NB4 (cell line): ENCODE measurements around the gene TNFRSF1B.
A peak's percentile ranks its signal among the peaks of the same experiment; 100 is the strongest.

ENCODE experiments used
- DNase-seq: peaks from one replicate; pipeline ENCODE4 v3.0.0; 2010; ENCODE audit warnings: low read depth
- H3K4me3 ChIP-seq: one replicate; pipeline ENCODE4 v1.5.1; 2011; ENCODE audit warnings: mild to moderate bottlenecking, low read depth, low read length, moderate library complexity
- CTCF ChIP-seq: IDR thresholded peaks from one replicate; pipeline ENCODE4 v1.5.1; 2012; ENCODE audit warnings: low read depth, low read length
- MYC ChIP-seq: IDR thresholded peaks from 2 replicates; pipeline ENCODE4 v1.6.1; 2011; ENCODE audit warnings: low read depth, low read length
- POLR2A ChIP-seq: IDR thresholded peaks from 2 replicates; pipeline ENCODE4 v1.6.1; 2011; ENCODE audit warnings: mild to moderate bottlenecking; ENCODE audit not compliant: insufficient read length; ENCODE audit errors: extremely low read depth
- TF ChIP-seq, protein P1 (sequence below): IDR thresholded peaks from 2 replicates; pipeline ENCODE4 v1.6.1; 2011; ENCODE audit warnings: low read depth, low read length

The TNFRSF1B gene

DNA sequence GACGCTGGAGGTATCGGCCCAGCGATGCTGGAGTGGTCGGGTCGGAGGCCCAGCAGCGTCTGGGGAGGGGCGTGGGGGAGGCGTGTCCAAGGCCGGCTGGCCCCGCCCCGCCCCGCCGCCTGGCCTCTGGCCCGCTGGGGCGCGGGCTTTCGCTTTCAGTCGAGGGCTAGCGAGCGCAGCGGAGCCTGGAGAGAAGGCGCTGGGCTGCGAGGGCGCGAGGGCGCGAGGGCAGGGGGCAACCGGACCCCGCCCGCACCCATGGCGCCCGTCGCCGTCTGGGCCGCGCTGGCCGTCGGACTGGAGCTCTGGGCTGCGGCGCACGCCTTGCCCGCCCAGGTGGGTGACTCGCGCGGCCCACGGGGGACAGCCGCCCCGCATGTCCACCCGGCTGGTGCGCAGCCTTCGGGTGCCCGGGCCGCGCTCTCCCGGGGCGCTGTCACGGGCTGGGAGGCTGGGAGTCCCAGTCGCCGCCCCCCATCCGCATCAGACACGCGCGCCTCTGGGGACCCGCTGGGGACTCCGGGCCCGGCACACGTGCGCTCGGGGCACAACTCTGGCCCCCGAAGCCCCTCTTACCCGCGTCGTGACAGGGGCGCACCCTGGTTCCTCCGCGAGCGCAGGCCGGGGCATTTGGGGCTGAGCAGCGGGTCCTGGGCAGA, at the start of gene TNFRSF1B:
TNFRSF1B (plus strand) TSS at position 158 of the 659 bp plus-strand sequence; CDS start at position 259, 101 bp downstream.
- peak within 1 kb of the TSS; percentile 65 for H3K4me3 ChIP-seq
- peak; percentile 68 for DNase-seq
- TF ChIP-seq CTCF (no peak), POLR2A (no peak), MYC (no peak)
- TF ChIP-seq, protein P1, sequence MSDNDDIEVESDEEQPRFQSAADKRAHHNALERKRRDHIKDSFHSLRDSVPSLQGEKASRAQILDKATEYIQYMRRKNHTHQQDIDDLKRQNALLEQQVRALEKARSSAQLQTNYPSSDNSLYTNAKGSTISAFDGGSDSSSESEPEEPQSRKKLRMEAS = no peak

GRCh38 chr1:12121212-12122003, 45.4 kb upstream of the TNFRSF1B start:
- no peak overlapping the region for H3K4me3 ChIP-seq
- no peak for TF ChIP-seq CTCF
- TF ChIP-seq, protein P1 = no peak
- TF ChIP-seq POLR2A = no peak
- no peak for TF ChIP-seq MYC
- no peak for DNase-seq

DNA sequence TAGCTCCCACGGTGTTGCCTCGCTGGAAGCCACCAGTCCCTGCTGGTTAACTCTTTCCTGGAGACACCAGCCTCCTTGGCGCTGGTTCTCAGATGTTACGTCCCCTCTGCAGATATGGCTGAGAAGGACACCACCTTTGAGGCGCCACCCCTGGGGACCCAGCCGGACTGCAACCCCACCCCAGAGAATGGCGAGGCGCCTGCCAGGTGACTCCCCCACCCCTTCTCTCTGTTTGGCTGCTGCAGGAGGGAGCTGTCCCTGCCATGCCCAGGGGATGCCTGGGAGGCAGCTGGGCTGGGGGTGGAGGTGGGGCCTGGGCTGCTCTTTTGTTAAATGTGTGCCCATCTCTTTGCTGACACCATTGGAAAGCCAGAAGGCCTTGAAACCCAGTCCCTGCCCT, 43.6 kb upstream of the TNFRSF1B start:
- TF ChIP-seq POLR2A = no peak
- H3K4me3 ChIP-seq = no peak overlapping the region
- DNase-seq = no peak

- TF ChIP-seq POLR2A (no peak), CTCF (peak; percentile 92), MYC (peak; percentile 43; the same call in 1 of the 2 replicates)
- TF ChIP-seq, protein P1 = peak; percentile 45
- peak; percentile 78 for DNase-seq
- no peak overlapping the region for H3K4me3 ChIP-seq
These were observed 41.9 kb upstream of the TNFRSF1B start for GRCh38 chr1:12124693-12125421.

DNA sequence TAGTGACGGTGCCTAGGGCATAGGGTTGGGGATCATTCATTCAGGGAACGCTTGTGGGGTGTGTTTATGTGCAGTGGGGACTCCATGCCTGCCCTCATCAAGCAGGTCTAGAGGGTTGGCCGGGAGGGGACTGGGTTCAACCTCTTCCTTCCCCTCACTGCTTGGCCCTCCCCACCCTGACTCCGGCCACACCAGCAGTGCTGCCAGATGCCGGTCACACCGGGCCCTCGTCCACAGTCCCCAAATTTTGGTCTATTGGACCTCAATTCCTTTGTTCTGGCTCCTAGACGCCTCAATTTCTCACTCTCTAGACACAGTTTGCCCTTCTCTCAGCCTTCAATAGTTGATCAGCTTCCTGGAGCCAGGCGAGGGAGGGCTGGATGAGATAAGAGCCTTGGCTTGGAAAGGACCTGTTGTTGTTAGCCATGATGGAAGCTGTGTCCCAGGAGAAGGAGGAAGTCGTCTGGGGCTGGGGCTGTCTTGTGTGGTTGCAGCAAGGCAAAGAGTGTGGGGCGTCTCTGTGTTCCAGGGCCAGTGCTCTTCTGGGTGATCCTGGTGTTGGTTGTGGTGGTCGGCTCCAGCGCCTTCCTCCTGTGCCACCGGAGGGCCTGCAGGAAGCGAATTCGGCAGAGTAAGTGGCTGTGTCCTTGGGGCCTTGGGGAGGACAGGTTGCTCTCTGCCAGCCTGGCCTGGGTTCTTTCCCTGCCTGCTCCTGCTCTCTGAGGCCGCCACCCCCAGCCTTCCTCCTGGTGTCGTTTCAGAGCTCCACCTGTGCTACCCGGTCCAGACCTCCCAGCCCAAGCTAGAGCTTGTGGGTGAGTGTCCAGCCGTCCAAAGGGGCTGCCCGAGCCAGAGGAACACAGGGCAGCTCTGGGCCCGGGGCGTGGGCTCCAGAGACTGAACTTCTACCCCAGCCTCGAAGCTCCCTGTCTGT, 41.1 kb upstream of the TNFRSF1B start:
- no peak overlapping the region for H3K4me3 ChIP-seq
- no peak for TF ChIP-seq MYC
- no peak for TF ChIP-seq POLR2A
- TF ChIP-seq CTCF = no peak
- TF ChIP-seq, protein P1 = no peak
- peak; percentile 53 for DNase-seq
